Prostate gland (tissue), 2 donors: ENCODE results near the gene ZNF248. TPM values are rescaled to one million over a fixed set of nuclear protein-coding genes. Genes with fewer than 3 reads are reported as not detected.

Experiments
- DNase-seq: peaks from one replicate; pipeline ENCODE4 v3.0.0-alpha.2; 2019; ENCODE audit warnings: low spot score
- H3K27ac ChIP-seq, 2 donors: fragments of 200-600 bp; sonication (generic); 2 replicates each; pipeline ENCODE4 v1.5.1; 2017 to 2019
- H3K27me3 ChIP-seq: fragments of 200-600 bp; sonication (generic); replicated peaks from 2 replicates; pipeline ENCODE4 v1.5.1; 2019; ENCODE audit not compliant: insufficient read depth
- H3K36me3 ChIP-seq, 2 donors: fragments of 200-600 bp; sonication (generic); 1 replicate in 1 of 2; 2 replicates in 1 of 2; pipeline versions ENCODE4 v1.5.1 to v1.8.1; 2017 to 2019
- H3K4me1 ChIP-seq: fragments of 200-600 bp; sonication (generic); replicated peaks from 2 replicates; pipeline ENCODE4 v1.5.1; 2019
- H3K4me3 ChIP-seq, 2 donors: fragments of 200-600 bp; sonication (generic); 2 replicates each; pipeline ENCODE4 v1.5.1; 2017 to 2019
- H3K9me3 ChIP-seq: fragments of 200-600 bp; sonication (generic); 2 replicates; pipeline ENCODE4 v1.5.1; 2017
- POLR2A ChIP-seq: fragments of 450-650 bp; IDR thresholded peaks from one replicate; pipeline ENCODE4 v1.6.1; 2016; ENCODE audit warnings: antibody characterized with exemption, mild to moderate bottlenecking
- POLR2AphosphoS5 ChIP-seq: sonication (generic); formaldehyde crosslinking; IDR thresholded peaks from one replicate; pipeline ENCODE4 v1.6.1; 2017; ENCODE audit warnings: antibody characterized with exemption
- WGBS: methylation state at CpG from one replicate; pipeline ENCODE4 v1.1.5; 2018; 5-methylcytosine and 5-hydroxymethylcytosine counted together
- intact Hi-C: fragments of 100-400 bp; cut with DNase I; formaldehyde crosslinking; loops from one replicate; pipeline ENCODE4 v1.14.2; 2022
- total RNA-seq, 2 donors: library from RNA; depleted of rRNA; stranded (reverse); fragments of >200 nt; gene quantifications; one replicate each; pipeline ENCODE4 v1.1.0, GENCODE V29; 2016
- TF ChIP-seq, protein P1 (sequence below), 4 experiments: fragments of 200-600 bp in 2 of 4; fragments of 450-650 bp in 2 of 4; sonication (generic) in 2 of 4; IDR thresholded peaks; 1 replicate in 3 of 4; 2 replicates in 1 of 4; pipeline ENCODE4 v1.5.1; 2016 to 2019; ENCODE audit warnings: antibody characterized with exemption in 4 of 4, mild to moderate bottlenecking in 2 of 4, moderate library complexity in 2 of 4

Gene ZNF248
- total RNA-seq = 10 to 100 TPM; 12.3 to 18.2 TPM

- no peaks in the 10 kb centered on the region for H3K4me1 ChIP-seq
- intact Hi-C loops = loop anchor here (1.0 to 2.0 kb wide), 2 partner anchors 119 to 153 kb away; partner anchors contain the start of genes ZNF25 and ZNF33A
- no peaks in the 10 kb centered on the region for H3K9me3 ChIP-seq
- DNase-seq = peak; percentile 96
- under 1% methylated on average over 78 of the region's 81 CpGs for WGBS
- no peaks in the 10 kb centered on the region for H3K36me3 ChIP-seq
- H3K27me3 ChIP-seq = no peaks in the 10 kb centered on the region
- peak; percentile 97 for TF ChIP-seq POLR2A
- TF ChIP-seq POLR2AphosphoS5 = peak; percentile 97
- TF ChIP-seq, protein P1, sequence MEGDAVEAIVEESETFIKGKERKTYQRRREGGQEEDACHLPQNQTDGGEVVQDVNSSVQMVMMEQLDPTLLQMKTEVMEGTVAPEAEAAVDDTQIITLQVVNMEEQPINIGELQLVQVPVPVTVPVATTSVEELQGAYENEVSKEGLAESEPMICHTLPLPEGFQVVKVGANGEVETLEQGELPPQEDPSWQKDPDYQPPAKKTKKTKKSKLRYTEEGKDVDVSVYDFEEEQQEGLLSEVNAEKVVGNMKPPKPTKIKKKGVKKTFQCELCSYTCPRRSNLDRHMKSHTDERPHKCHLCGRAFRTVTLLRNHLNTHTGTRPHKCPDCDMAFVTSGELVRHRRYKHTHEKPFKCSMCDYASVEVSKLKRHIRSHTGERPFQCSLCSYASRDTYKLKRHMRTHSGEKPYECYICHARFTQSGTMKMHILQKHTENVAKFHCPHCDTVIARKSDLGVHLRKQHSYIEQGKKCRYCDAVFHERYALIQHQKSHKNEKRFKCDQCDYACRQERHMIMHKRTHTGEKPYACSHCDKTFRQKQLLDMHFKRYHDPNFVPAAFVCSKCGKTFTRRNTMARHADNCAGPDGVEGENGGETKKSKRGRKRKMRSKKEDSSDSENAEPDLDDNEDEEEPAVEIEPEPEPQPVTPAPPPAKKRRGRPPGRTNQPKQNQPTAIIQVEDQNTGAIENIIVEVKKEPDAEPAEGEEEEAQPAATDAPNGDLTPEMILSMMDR (IDR thresholded peaks at IDR 0.05) = peak in 1 of 4 experiments; percentile 15
- peak within 1 kb of the TSS; percentile 100 for H3K27ac ChIP-seq
- peak within 1 kb of the TSS; percentile 83 to 96 for H3K4me3 ChIP-seq
Observed at GRCh38 chr10:37857287-37858211, at the start of gene ZNF248. ZNF248 (minus strand) TSS chr10:37857610; CDS start chr10:37856310, 1,300 bp downstream.

- H3K27me3 ChIP-seq = no peaks in the 10 kb centered on the region
- 47% methylated on average over 2 of the region's 2 CpGs for WGBS
Observed at GRCh38 chr10:37906382-37906781, 49.0 kb upstream of the ZNF248 start.

DNA sequence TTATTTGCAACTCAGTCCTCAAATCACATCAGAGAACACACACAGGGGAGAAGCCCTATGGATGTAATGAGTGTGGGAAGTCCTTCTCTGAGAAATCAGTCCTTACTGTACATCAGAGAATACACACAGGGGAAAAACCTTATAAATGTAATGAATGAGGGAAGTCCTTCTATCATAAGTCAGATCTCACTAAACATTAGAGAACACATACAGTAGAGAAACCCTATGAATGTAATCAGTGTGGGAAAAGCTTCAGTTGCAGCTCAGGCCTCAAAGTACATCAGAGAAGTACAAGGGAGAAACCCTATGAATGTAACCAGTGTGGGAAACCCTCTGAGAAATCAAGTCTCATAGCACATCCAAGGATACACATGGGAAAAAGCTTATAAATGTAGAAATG lies 39.0 kb upstream of the ZNF248 start:
- Histone ChIP-seq H3K9me3 (peaks cover 3% of the 10 kb centered on the region), H3K27ac (no peak overlapping the region), H3K36me3 (no peaks in the 10 kb centered on the region), H3K4me1 (no peaks in the 10 kb centered on the region), H3K4me3 (no peak overlapping the region), H3K27me3 (no peaks in the 10 kb centered on the region)
- TF ChIP-seq POLR2A (no peak), POLR2AphosphoS5 (no peak)
- TF ChIP-seq, protein P1 (IDR thresholded peaks at IDR 0.05) = no peak
- intact Hi-C loops = no loop called here
- DNase-seq = no peak

More at GRCh38 chr10:37906382-37906781, 49.0 kb upstream of the ZNF248 start:
- Histone ChIP-seq H3K4me3 (no peak overlapping the region), H3K9me3 (no peaks in the 10 kb centered on the region), H3K4me1 (no peaks in the 10 kb centered on the region), H3K36me3 (no peaks in the 10 kb centered on the region), H3K27ac (no peak overlapping the region)
- DNase-seq = no peak
- no peak for TF ChIP-seq POLR2A
- no peak for TF ChIP-seq POLR2AphosphoS5
- TF ChIP-seq, protein P1 (IDR thresholded peaks at IDR 0.05) = no peak
- intact Hi-C loops = no loop called here

DNA sequence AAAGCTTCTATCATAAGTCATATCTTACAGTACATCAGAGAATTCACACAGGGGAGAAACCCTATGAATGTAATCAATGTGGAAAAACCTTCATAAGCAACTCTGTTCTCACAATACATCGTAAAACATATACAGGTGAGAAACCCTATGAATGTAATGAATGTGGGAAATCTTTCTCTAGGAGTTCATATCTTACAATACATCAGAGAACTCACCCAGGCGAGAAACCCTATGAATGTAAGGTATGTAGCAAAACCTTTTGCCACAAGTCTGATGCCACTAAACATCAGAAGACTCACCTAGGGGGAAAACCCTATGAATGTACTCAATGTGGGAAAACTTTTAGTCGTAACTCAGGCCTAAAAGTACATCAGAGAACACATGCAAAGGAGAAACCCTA lies 38.3 kb upstream of the ZNF248 start:
- H3K9me3 ChIP-seq = peaks cover 3% of the 10 kb centered on the region
- no peak overlapping the region for H3K27ac ChIP-seq
- no peaks in the 10 kb centered on the region for H3K36me3 ChIP-seq
- H3K27me3 ChIP-seq = no peaks in the 10 kb centered on the region
- TF ChIP-seq, protein P1 (IDR thresholded peaks at IDR 0.05) = no peak
- TF ChIP-seq POLR2A = no peak
- no peak for TF ChIP-seq POLR2AphosphoS5
- H3K4me3 ChIP-seq = no peak overlapping the region
- no peaks in the 10 kb centered on the region for H3K4me1 ChIP-seq
- WGBS = 59% methylated on average over 3 of the region's 3 CpGs
- no peak for DNase-seq
- intact Hi-C loops = no loop called here

DNA sequence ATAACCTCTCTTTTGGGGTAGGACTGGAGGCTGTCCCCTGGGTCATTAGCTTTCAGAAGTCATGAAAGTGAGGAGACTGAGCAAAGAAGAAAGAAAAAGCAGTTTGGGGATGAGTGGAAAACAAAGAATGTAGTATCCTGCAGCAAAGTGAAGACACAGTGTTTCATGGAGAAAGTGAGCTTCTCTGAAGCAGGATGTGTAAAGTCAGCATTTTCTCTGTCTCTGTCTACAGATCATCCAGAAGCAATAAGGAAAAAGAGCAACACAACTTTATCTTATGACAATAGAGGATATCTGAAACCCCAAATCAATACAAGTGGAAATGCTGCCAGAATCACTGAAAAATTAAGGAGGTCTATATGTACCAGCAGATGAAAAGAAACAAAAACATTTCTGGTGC lies 28.4 kb upstream of the ZNF248 start:
- Histone ChIP-seq H3K36me3 (no peaks in the 10 kb centered on the region), H3K9me3 (no peaks in the 10 kb centered on the region), H3K27me3 (no peaks in the 10 kb centered on the region), H3K4me1 (no peaks in the 10 kb centered on the region), H3K27ac (no peak overlapping the region), H3K4me3 (no peak overlapping the region)
- intact Hi-C loops = no loop called here
- no peak for TF ChIP-seq POLR2AphosphoS5
- TF ChIP-seq, protein P1 (IDR thresholded peaks at IDR 0.05) = no peak
- no peak for TF ChIP-seq POLR2A
- no peak for DNase-seq
